ENCODE data around the gene LRP1.

The LRP1 gene

DNA sequence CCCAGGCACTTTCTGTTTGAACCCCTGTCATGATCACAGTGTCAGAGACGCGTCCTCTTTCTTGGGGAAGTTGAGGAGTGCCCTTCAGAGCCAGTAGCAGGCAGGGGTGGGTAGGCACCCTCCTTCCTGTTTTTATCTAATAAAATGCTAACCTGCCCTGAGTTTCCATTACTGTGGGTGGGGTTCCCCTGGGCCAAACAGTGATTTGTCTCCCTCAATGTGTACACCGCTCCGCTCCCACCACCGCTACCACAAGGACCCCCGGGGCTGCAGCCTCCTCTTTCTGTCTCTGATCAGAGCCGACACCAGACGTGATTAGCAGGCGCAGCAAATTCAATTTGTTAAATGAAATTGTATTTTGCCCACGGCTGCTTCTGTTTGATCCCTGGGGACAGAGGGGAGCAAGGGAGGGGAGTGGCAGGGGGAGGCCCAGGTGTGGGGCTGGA lies 106.3 kb downstream of the LRP1 start:
- no peak for TF ChIP-seq CTCF (conservative IDR thresholded peaks at IDR 0.05; ENCODE audit: low read depth)
- ChIA-PET CTCF (no interaction called here), POLR2A (ENCODE audit: low non-redundant PET) (no interaction called here)
- peak overlapping the region; percentile 57 for H3K27ac ChIP-seq
- DNase-seq (ENCODE audit: low spot score) = no peak

GRCh38 chr12:57235017-57235727 lies 106.9 kb downstream of the LRP1 start:
- no peak for DNase-seq (ENCODE audit: low spot score)
- no peak for TF ChIP-seq CTCF (conservative IDR thresholded peaks at IDR 0.05; ENCODE audit: low read depth)
- ChIA-PET CTCF (interaction anchor here (1.8 kb wide), 1 partner anchor 21 kb away, joined by 10 read pairs; no protein-coding TSS in a partner anchor), POLR2A (ENCODE audit: low non-redundant PET) (no interaction called here)
- peak overlapping the region; percentile 57 for H3K27ac ChIP-seq

GRCh38 chr12:57235728-57236131 lies 107.4 kb downstream of the LRP1 start:
- ChIA-PET POLR2A (ENCODE audit: low non-redundant PET) (no interaction called here), CTCF (interaction anchor here (1.8 kb wide), 1 partner anchor 22 kb away, joined by 10 read pairs; no protein-coding TSS in a partner anchor)
- TF ChIP-seq CTCF (conservative IDR thresholded peaks at IDR 0.05; ENCODE audit: low read depth) = no peak
- H3K27ac ChIP-seq = peak overlapping the region; percentile 57
- DNase-seq (ENCODE audit: low spot score) = no peak

- ChIA-PET POLR2A (ENCODE audit: low non-redundant PET) (no interaction called here), CTCF (interaction anchor here (1.8 kb wide), 1 partner anchor 22 kb away, joined by 10 read pairs; no protein-coding TSS in a partner anchor)
- no peak for TF ChIP-seq CTCF (conservative IDR thresholded peaks at IDR 0.05; ENCODE audit: low read depth)
- DNase-seq (ENCODE audit: low spot score) = no peak
- H3K27ac ChIP-seq = peak overlapping the region; percentile 36
Observed at GRCh38 chr12:57236201-57236924, 108.1 kb downstream of the LRP1 start.

GRCh38 chr12:57236925-57237595 lies 108.8 kb downstream of the LRP1 start:
- no peak for DNase-seq (ENCODE audit: low spot score)
- ChIA-PET POLR2A (ENCODE audit: low non-redundant PET) (no interaction called here), CTCF (no interaction called here)
- TF ChIP-seq CTCF (conservative IDR thresholded peaks at IDR 0.05; ENCODE audit: low read depth) = no peak
- peak overlapping the region; percentile 36 for H3K27ac ChIP-seq

DNA sequence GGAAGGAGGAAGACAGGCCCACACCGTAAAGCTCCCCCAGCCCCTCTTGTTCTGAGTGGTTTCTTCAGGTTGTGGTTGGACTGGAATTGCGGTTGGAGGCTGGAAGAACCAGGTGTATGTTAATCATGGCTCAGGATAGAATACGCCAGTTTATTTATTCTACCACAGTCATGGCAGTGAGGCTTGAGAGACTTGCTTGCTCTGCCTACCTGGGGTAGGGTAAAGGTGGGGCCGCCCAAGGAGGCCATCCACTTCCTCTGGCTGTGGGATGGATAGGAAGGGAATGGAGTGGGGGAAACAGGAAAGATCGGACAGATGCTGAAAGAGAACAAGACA lies 109.3 kb downstream of the LRP1 start:
- ChIA-PET CTCF (interaction anchor here (3.0 kb wide), 1 partner anchor 8 kb away, joined by 28 read pairs; the partner anchor contains the start of gene SHMT2), POLR2A (ENCODE audit: low non-redundant PET) (interaction anchor here (0.7 kb wide), 1 partner anchor 18 kb away, joined by 3 read pairs; no protein-coding TSS in a partner anchor)
- DNase-seq (ENCODE audit: low spot score) = no peak
- peak overlapping the region; percentile 36 for H3K27ac ChIP-seq
- no peak for TF ChIP-seq CTCF (conservative IDR thresholded peaks at IDR 0.05; ENCODE audit: low read depth)

Data from RWPE1 (cell line).